OCI-LY7 (cell line): ENCODE measurements around the gene PRELP. TPM values are rescaled to one million over a fixed set of nuclear protein-coding genes. Genes with fewer than 3 reads are reported as not detected.

Source experiments
- BruUV-seq: library from RNA; stranded (reverse); fragments of 400-500 nt; replicated peaks from 2 replicates; lab custom pipeline; 2021; lab: Mats Ljungman, UMichigan
- CTCF ChIA-PET: fragments of 300-600 bp; sonication (Branson Sonifier 250); formaldehyde crosslinking; loops from one replicate; lab custom pipeline; 2022; ENCODE audit warnings: antibody characterized with exemption; ENCODE audit not compliant: unreplicated experiment; lab: Charles Lee
- POLR2A ChIA-PET: fragments of 300-600 bp; sonication (Branson Sonifier 250); formaldehyde crosslinking; loops from one replicate; lab custom pipeline; 2022; ENCODE audit warnings: antibody characterized with exemption; lab: Charles Lee
- DNase-seq: peaks from one replicate; pipeline ENCODE4 v3.0.0-alpha.2; 2015; ENCODE audit warnings: low spot score
- H2AFZ ChIP-seq: fragments of 200-600 bp; sonication (generic), shearing (Covaris generic); 2 replicates; pipeline ENCODE4 v1.6.1; 2014; ENCODE audit warnings: mild to moderate bottlenecking, antibody characterized with exemption, low read length, moderate library complexity
- H3K27ac ChIP-seq: fragments of 200-600 bp; sonication (generic); 2 replicates; pipeline ENCODE4 v1.5.1; 2014; ENCODE audit warnings: mixed run types, low read depth, mild to moderate bottlenecking, moderate library complexity, low read length, inconsistent platforms; ENCODE audit not compliant: poor library complexity, severe bottlenecking
- H3K36me3 ChIP-seq: fragments of 200-600 bp; sonication (generic); 2 replicates; pipeline ENCODE4 v1.6.1; 2014; ENCODE audit warnings: mild to moderate bottlenecking, antibody characterized with exemption, low read length, moderate library complexity, mixed read lengths; ENCODE audit not compliant: insufficient read depth
- H3K4me1 ChIP-seq: fragments of 200-600 bp; sonication (generic); 2 replicates; pipeline ENCODE4 v1.5.1; 2014; ENCODE audit warnings: mild to moderate bottlenecking, low read length; ENCODE audit not compliant: insufficient read depth, poor library complexity, severe bottlenecking
- H3K4me2 ChIP-seq: fragments of 200-600 bp; sonication (generic); 2 replicates; pipeline ENCODE4 v1.6.1; 2014; ENCODE audit warnings: mild to moderate bottlenecking, low read length
- H3K4me3 ChIP-seq: fragments of 200-600 bp; sonication (generic); 2 replicates; pipeline ENCODE4 v1.5.1; 2014; ENCODE audit warnings: mild to moderate bottlenecking, low read depth, low read length; ENCODE audit not compliant: poor library complexity, severe bottlenecking
- H3K79me2 ChIP-seq: fragments of 200-600 bp; sonication (generic); 2 replicates; pipeline ENCODE4 v1.6.1; 2016; ENCODE audit warnings: low read depth, mild to moderate bottlenecking, low read length, moderate library complexity, mixed read lengths; ENCODE audit not compliant: insufficient read depth
- H3K9me2 ChIP-seq: fragments of 200-600 bp; sonication (generic); 2 replicates; pipeline ENCODE4 v1.6.1; 2016; ENCODE audit warnings: mild to moderate bottlenecking, low read length, mixed read lengths; ENCODE audit not compliant: insufficient read depth
- H3K9me3 ChIP-seq: fragments of 200-600 bp; sonication (generic); 2 replicates; pipeline ENCODE4 v1.6.1; 2014; ENCODE audit warnings: mild to moderate bottlenecking, mixed run types, low read length, mixed read lengths
- H4K20me1 ChIP-seq: fragments of 200-600 bp; sonication (generic); 2 replicates; pipeline ENCODE4 v1.6.1; 2014; ENCODE audit warnings: mild to moderate bottlenecking, antibody characterized with exemption, low read length, moderate library complexity, mixed read lengths; ENCODE audit not compliant: insufficient read depth
- EZH2phosphoT487 ChIP-seq: fragments of 200-600 bp; sonication (generic); IDR thresholded peaks from 2 replicates; pipeline ENCODE4 v1.6.1; 2018; ENCODE audit warnings: low read depth, borderline replicate concordance, mild to moderate bottlenecking, mixed run types, antibody characterized with exemption, low read length, moderate library complexity, mixed read lengths
- intact Hi-C: fragments of 100-400 bp; cut with micrococcal nuclease; formaldehyde crosslinking; loops from one replicate; pipeline ENCODE4 v1.10.0; 2022; ENCODE audit not compliant: unreplicated experiment
- total RNA-seq, 2 experiments: library from RNA; depleted of rRNA in 1 of 2; stranded (reverse); fragments of >200 nt in 1 of 2; shearing (Covaris generic) in 1 of 2; gene quantifications; 2 replicates each; pipeline ENCODE4 v1.2.3, GENCODE V29; 2014 to 2022
- TF ChIP-seq, protein P1 (sequence below): fragments of 200-600 bp; sonication (generic); conservative IDR thresholded peaks from 2 replicates; pipeline ENCODE4 v1.5.1; 2014; ENCODE audit warnings: mild to moderate bottlenecking, antibody characterized with exemption, low read length, moderate library complexity, mixed read lengths

The PRELP gene
- total RNA-seq, 2 experiments from 2014 or later = not detected

- no peak for DNase-seq
- Histone ChIP-seq H3K4me2 (peak overlapping the region; percentile 57), H3K4me3 (peak overlapping the region; percentile 31), H4K20me1 (no peaks in the 10 kb centered on the region), H3K4me1 (peaks cover 94% of the 10 kb centered on the region), H3K79me2 (no peaks in the 10 kb centered on the region), H3K36me3 (no peaks in the 10 kb centered on the region), H2AFZ (peak overlapping the region; percentile 88; the same call in 1 of the 2 replicates), H3K9me2 (no peaks in the 10 kb centered on the region), H3K27ac (peak overlapping the region; percentile 61), H3K9me3 (no peaks in the 10 kb centered on the region)
- TF ChIP-seq, protein P1, sequence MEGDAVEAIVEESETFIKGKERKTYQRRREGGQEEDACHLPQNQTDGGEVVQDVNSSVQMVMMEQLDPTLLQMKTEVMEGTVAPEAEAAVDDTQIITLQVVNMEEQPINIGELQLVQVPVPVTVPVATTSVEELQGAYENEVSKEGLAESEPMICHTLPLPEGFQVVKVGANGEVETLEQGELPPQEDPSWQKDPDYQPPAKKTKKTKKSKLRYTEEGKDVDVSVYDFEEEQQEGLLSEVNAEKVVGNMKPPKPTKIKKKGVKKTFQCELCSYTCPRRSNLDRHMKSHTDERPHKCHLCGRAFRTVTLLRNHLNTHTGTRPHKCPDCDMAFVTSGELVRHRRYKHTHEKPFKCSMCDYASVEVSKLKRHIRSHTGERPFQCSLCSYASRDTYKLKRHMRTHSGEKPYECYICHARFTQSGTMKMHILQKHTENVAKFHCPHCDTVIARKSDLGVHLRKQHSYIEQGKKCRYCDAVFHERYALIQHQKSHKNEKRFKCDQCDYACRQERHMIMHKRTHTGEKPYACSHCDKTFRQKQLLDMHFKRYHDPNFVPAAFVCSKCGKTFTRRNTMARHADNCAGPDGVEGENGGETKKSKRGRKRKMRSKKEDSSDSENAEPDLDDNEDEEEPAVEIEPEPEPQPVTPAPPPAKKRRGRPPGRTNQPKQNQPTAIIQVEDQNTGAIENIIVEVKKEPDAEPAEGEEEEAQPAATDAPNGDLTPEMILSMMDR = no peak
- BruUV-seq = no TSS peak
- intact Hi-C loops = no loop called here
- ChIA-PET POLR2A (interaction anchor here (0.7 to 2.0 kb wide), 6 partner anchors 9 to 115 kb away, joined by 3 to 7 read pairs (median 4); no protein-coding TSS in a partner anchor), CTCF (no interaction called here)
Measured at GRCh38 chr1:203453616-203454015, 22.0 kb upstream of the PRELP start.

GRCh38 chr1:203454986-203455471 is 20.6 kb upstream of the PRELP start:
- ChIA-PET POLR2A (interaction anchor here (0.8 to 2.0 kb wide), 2 partner anchors 116 to 448 kb away, joined by 3 to 7 read pairs; partner anchors contain the start of gene TMEM183A), CTCF (no interaction called here)
- no TSS peak for BruUV-seq
- no peak for TF ChIP-seq EZH2phosphoT487
- TF ChIP-seq, protein P1 = no peak
- Histone ChIP-seq H2AFZ (peak overlapping the region; percentile 26; the same call in 1 of the 2 replicates), H3K79me2 (no peaks in the 10 kb centered on the region), H3K4me2 (peak overlapping the region; percentile 21; the same call in 1 of the 2 replicates), H3K9me2 (no peaks in the 10 kb centered on the region), H3K27ac (no peak overlapping the region), H3K36me3 (no peaks in the 10 kb centered on the region), H3K4me3 (no peak overlapping the region), H3K9me3 (no peaks in the 10 kb centered on the region), H4K20me1 (no peaks in the 10 kb centered on the region), H3K4me1 (peaks cover 96% of the 10 kb centered on the region)
- intact Hi-C loops = no loop called here
- no peak for DNase-seq

- Histone ChIP-seq H4K20me1 (no peaks in the 10 kb centered on the region), H3K4me1 (peaks cover 95% of the 10 kb centered on the region), H3K36me3 (no peaks in the 10 kb centered on the region), H3K4me3 (no peak overlapping the region), H3K9me3 (no peaks in the 10 kb centered on the region), H2AFZ (peak overlapping the region; percentile 66), H3K9me2 (no peaks in the 10 kb centered on the region), H3K4me2 (peak overlapping the region; percentile 21; the same call in 1 of the 2 replicates), H3K27ac (peak overlapping the region; percentile 30), H3K79me2 (no peaks in the 10 kb centered on the region)
- no peak for TF ChIP-seq EZH2phosphoT487
- TF ChIP-seq, protein P1 = no peak
- intact Hi-C loops = no loop called here
- peak; percentile 41 for DNase-seq
- ChIA-PET CTCF (no interaction called here), POLR2A (interaction anchor here (0.8 kb wide), 1 partner anchor 449 kb away, joined by 3 read pairs; the partner anchor contains the start of gene TMEM183A)
- no TSS peak for BruUV-seq
Measured at GRCh38 chr1:203455706-203456105, 19.9 kb upstream of the PRELP start.
